ENCODE data around the gene PLCL1.
A peak's percentile ranks its signal among the peaks of the same experiment; 100 is the strongest.

The PLCL1 gene

GRCh38 chr2:197888321-197888720, 83.9 kb downstream of the PLCL1 start:
- DNase-seq (ENCODE audit: low read depth): no peak

GRCh38 chr2:197889041-197889440, 84.6 kb downstream of the PLCL1 start:
- peak; percentile 31 for DNase-seq (ENCODE audit: low read depth)

GRCh38 chr2:197890168-197890567, 85.8 kb downstream of the PLCL1 start:
- no peak for DNase-seq (ENCODE audit: low read depth)

- DNase-seq (ENCODE audit: low read depth): no peak
Measured at GRCh38 chr2:197891897-197892442, 87.6 kb downstream of the PLCL1 start.

- no peak for DNase-seq (ENCODE audit: low read depth)
Measured at GRCh38 chr2:197893403-197894177, 89.2 kb downstream of the PLCL1 start.

GRCh38 chr2:197894751-197895274, 90.4 kb downstream of the PLCL1 start:
- DNase-seq (ENCODE audit: low read depth): no peak

- no peak for DNase-seq (ENCODE audit: low read depth)
Measured at GRCh38 chr2:197897960-197898678, 93.7 kb downstream of the PLCL1 start.

- peak; percentile 33 for DNase-seq (ENCODE audit: low read depth)
Measured at GRCh38 chr2:197904446-197904845, 100.1 kb downstream of the PLCL1 start.

- DNase-seq (ENCODE audit: low read depth): no peak
Measured at GRCh38 chr2:197908156-197908555, 103.8 kb downstream of the PLCL1 start.

GRCh38 chr2:197908990-197909776, 104.8 kb downstream of the PLCL1 start:
- no peak for DNase-seq (ENCODE audit: low read depth)

- DNase-seq (ENCODE audit: low read depth): no peak
Measured at GRCh38 chr2:197911667-197912066, 107.3 kb downstream of the PLCL1 start.

GRCh38 chr2:197913084-197913483, 108.7 kb downstream of the PLCL1 start:
- no peak for DNase-seq (ENCODE audit: low read depth)

- DNase-seq (ENCODE audit: low read depth): no peak
Measured at GRCh38 chr2:197914778-197915177, 110.4 kb downstream of the PLCL1 start.

- no peak for DNase-seq (ENCODE audit: low read depth)
Measured at GRCh38 chr2:197915548-197916265, 111.3 kb downstream of the PLCL1 start.

- DNase-seq (ENCODE audit: low read depth): no peak
Measured at GRCh38 chr2:197919487-197919886, 115.1 kb downstream of the PLCL1 start.

GRCh38 chr2:197920088-197920487, 115.7 kb downstream of the PLCL1 start:
- DNase-seq (ENCODE audit: low read depth): no peak

- no peak for DNase-seq (ENCODE audit: low read depth)
Measured at GRCh38 chr2:197920592-197921201, 116.3 kb downstream of the PLCL1 start.

GRCh38 chr2:197924483-197924882, 120.1 kb downstream of the PLCL1 start:
- no peak for DNase-seq (ENCODE audit: low read depth)

- DNase-seq (ENCODE audit: low read depth): no peak
Measured at GRCh38 chr2:197925204-197925603, 120.8 kb downstream of the PLCL1 start.

GRCh38 chr2:197925976-197926375, 121.6 kb downstream of the PLCL1 start:
- no peak for DNase-seq (ENCODE audit: low read depth)

- no peak for DNase-seq (ENCODE audit: low read depth)
Measured at GRCh38 chr2:197926673-197927072, 122.3 kb downstream of the PLCL1 start.

Measured in stimulated activated CD4-positive, alpha-beta T cell treated with anti-CD3 and anti-CD28 coated beads, Interleukin-2, amount 100 ng/mL, for 4 hours (primary cell).